Testis (tissue), 2 donors: ENCODE results near the gene ORC2.

ENCODE experiments used
- CTCF ChIP-seq, 3 experiments: fragments of 450-650 bp in 2 of 3; fragments of 200-600 bp in 1 of 3; sonication (generic) in 1 of 3; IDR thresholded peaks; one replicate each; pipeline ENCODE4 v1.5.1; 2016 to 2019; ENCODE audit warnings: antibody characterized with exemption in 3 of 3, mild to moderate bottlenecking in 2 of 3, moderate library complexity in 1 of 3
- POLR2A ChIP-seq: fragments of 450-650 bp; IDR thresholded peaks from one replicate; pipeline ENCODE4 v1.6.1; 2017; ENCODE audit warnings: antibody characterized with exemption, mild to moderate bottlenecking, moderate library complexity

DNA sequence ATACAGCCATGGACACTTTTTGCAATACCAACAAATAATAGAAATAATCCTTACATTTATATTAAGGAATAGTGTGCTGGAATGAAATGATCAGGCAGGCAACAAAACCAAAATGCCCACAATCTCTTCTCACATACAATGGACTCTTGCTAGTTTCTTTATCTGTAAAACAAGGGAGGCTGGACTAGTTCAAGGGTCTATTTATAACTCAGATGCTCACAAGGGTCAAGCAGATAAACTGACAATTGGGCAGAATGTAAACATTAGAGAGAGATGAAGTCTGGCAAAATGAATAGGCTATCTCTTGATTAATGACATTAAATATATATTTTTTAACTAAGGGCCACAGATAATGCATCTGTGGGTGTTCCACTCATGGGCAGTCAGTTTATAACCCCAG, 86.0 kb downstream of the ORC2 start:
- TF ChIP-seq CTCF (IDR thresholded peaks at IDR 0.05) (no peak), POLR2A (no peak)
